ENCODE data around the gene PLEKHM3. TPM values are rescaled to one million over a fixed set of nuclear protein-coding genes. Genes with fewer than 3 reads are reported as not detected.

The PLEKHM3 gene
- total and polyA plus RNA-seq, 2 experiments from 2014 or later = 3.9 to 8.8 TPM

DNA sequence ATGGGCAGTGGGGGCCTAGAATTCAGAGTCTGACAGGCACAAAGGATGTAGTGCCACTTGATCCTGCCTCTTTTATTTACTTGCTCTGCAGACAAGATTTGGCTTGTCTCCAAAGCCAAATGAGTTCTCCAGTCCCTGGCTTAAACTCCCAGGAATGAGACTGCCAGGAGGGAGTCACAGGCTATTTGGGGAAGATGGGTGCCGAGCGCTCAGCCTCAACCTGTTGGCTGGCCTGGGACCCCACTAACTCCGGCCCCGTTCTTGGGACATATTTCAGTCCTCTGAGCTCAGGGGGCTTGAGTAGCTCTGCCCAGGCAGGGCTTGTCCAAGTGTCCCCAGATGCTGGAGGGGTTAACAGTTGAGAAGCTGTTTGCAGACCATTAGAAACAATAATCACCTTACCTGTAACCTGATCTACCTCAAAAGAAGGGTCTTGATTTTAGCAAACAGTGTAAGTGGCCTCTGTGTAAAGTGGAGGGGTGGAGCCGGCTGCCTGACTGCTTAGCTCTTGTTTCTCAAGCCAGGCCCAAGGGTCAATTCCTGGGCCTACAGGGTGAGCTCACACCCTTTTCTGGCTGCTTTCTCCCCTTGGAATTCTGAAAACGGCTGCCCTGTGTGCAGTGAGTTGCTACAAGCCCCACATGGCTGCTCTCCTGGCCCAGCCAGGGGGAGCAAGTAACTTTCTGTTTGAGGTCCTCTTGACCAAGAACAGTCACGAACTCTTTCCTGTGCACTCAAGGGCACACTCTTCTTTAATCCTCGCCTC, 228.6 kb downstream of the PLEKHM3 start:
- H3K4me3 ChIP-seq = no peak overlapping the region
- H2AFZ ChIP-seq = peak overlapping the region; percentile 24; the same call in 1 of the 2 replicates
- H3K4me1 ChIP-seq (ENCODE audit: insufficient read depth) = peaks cover 31% of the 10 kb centered on the region
- TF ChIP-seq CTCF (conservative IDR thresholded peaks at IDR 0.05; ENCODE audit: low read depth in 2 of 2) = no peak
- TF ChIP-seq, protein P1, sequence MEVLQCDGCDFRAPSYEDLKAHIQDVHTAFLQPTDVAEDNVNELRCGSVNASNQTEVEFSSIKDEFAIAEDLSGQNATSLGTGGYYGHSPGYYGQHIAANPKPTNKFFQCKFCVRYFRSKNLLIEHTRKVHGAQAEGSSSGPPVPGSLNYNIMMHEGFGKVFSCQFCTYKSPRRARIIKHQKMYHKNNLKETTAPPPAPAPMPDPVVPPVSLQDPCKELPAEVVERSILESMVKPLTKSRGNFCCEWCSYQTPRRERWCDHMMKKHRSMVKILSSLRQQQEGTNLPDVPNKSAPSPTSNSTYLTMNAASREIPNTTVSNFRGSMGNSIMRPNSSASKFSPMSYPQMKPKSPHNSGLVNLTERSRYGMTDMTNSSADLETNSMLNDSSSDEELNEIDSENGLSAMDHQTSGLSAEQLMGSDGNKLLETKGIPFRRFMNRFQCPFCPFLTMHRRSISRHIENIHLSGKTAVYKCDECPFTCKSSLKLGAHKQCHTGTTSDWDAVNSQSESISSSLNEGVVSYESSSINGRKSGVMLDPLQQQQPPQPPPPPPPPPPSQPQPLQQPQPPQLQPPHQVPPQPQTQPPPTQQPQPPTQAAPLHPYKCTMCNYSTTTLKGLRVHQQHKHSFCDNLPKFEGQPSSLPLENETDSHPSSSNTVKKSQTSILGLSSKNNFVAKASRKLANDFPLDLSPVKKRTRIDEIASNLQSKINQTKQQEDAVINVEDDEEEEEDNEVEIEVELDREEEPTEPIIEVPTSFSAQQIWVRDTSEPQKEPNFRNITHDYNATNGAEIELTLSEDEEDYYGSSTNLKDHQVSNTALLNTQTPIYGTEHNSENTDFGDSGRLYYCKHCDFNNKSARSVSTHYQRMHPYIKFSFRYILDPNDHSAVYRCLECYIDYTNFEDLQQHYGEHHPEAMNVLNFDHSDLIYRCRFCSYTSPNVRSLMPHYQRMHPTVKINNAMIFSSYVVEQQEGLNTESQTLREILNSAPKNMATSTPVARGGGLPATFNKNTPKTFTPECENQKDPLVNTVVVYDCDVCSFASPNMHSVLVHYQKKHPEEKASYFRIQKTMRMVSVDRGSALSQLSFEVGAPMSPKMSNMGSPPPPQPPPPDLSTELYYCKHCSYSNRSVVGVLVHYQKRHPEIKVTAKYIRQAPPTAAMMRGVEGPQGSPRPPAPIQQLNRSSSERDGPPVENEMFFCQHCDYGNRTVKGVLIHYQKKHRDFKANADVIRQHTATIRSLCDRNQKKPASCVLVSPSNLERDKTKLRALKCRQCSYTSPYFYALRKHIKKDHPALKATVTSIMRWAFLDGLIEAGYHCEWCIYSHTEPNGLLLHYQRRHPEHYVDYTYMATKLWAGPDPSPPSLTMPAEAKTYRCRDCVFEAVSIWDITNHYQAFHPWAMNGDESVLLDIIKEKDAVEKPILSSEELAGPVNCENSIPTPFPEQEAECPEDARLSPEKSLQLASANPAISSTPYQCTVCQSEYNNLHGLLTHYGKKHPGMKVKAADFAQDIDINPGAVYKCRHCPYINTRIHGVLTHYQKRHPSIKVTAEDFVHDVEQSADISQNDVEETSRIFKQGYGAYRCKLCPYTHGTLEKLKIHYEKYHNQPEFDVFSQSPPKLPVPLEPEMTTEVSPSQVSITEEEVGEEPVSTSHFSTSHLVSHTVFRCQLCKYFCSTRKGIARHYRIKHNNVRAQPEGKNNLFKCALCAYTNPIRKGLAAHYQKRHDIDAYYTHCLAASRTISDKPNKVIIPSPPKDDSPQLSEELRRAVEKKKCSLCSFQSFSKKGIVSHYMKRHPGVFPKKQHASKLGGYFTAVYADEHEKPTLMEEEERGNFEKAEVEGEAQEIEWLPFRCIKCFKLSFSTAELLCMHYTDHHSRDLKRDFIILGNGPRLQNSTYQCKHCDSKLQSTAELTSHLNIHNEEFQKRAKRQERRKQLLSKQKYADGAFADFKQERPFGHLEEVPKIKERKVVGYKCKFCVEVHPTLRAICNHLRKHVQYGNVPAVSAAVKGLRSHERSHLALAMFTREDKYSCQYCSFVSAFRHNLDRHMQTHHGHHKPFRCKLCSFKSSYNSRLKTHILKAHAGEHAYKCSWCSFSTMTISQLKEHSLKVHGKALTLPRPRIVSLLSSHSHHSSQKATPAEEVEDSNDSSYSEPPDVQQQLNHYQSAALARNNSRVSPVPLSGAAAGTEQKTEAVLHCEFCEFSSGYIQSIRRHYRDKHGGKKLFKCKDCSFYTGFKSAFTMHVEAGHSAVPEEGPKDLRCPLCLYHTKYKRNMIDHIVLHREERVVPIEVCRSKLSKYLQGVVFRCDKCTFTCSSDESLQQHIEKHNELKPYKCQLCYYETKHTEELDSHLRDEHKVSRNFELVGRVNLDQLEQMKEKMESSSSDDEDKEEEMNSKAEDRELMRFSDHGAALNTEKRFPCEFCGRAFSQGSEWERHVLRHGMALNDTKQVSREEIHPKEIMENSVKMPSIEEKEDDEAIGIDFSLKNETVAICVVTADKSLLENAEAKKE (CRISPR knock-in tag; IDR thresholded peaks at IDR 0.05) = no peak
- no peak for TF ChIP-seq CREB1 (CRISPR knock-in tag; IDR thresholded peaks at IDR 0.05; ENCODE audit: low read depth)
- TF ChIP-seq EZH2phosphoT487 (IDR thresholded peaks at IDR 0.05; ENCODE audit: unreplicated experiment) = no peak
- TF ChIP-seq EZH2 (IDR thresholded peaks at IDR 0.05; ENCODE audit: low read depth, unreplicated experiment) = no peak
- no peak for TF ChIP-seq STAT1 (IDR thresholded peaks at IDR 0.05; ENCODE audit: unreplicated experiment)
- no peak for TF ChIP-seq POLR2AphosphoS5 (IDR thresholded peaks at IDR 0.05; ENCODE audit: low read depth)
- TF ChIP-seq ZNF331 (CRISPR knock-in tag; IDR thresholded peaks at IDR 0.05; ENCODE audit: low read depth) = no peak
- TF ChIP-seq NANOG (IDR thresholded peaks at IDR 0.05; ENCODE audit: borderline replicate concordance) = no peak; the same call in 1 of the 2 replicates
- no peak for TF ChIP-seq REST (IDR thresholded peaks at IDR 0.05; ENCODE audit: unreplicated experiment)
- TF ChIP-seq ZNF114 (CRISPR knock-in tag; IDR thresholded peaks at IDR 0.05) = no peak
- no peak for TF ChIP-seq JUNB (IDR thresholded peaks at IDR 0.05; ENCODE audit: unreplicated experiment)
- TF ChIP-seq ETS1 (IDR thresholded peaks at IDR 0.05) = no peak
- peak overlapping the region; percentile 93 for H3K27ac ChIP-seq (ENCODE audit: low read depth)
- no peaks in the 10 kb centered on the region for H4K20me1 ChIP-seq (replicated peaks; ENCODE audit: insufficient read depth)
- Mint-ChIP-seq H3K36me3 (ENCODE audit: low read depth) (no peaks in the 10 kb centered on the region), H3K9me3 (no peaks in the 10 kb centered on the region; the same call in 2 of the 3 replicates), H3K27me3 (ENCODE audit: insufficient read depth, low read depth, poor library complexity) (peaks cover 8% of the 10 kb centered on the region), H3K4me3 (no peak overlapping the region), H3K4me1 (peaks cover 27% of the 10 kb centered on the region), H3K27ac (peak overlapping the region; percentile 94)
- H3F3A ChIP-seq (replicated peaks; ENCODE audit: low read depth) = 0 out of 2 replicates have a peak, but pooled peaks cover 6% of the 10 kb centered on the region
- H3K36me3 ChIP-seq (ENCODE audit: insufficient read depth) = no peaks in the 10 kb centered on the region
- H3K4me2 ChIP-seq = peak overlapping the region; percentile 60
- H3K79me2 ChIP-seq (replicated peaks; ENCODE audit: insufficient read depth) = no peaks in the 10 kb centered on the region
- peak; percentile 90 for ATAC-seq
- H3K9me2 ChIP-seq (ENCODE audit: insufficient read depth) = peaks cover 3% of the 10 kb centered on the region; the same call in 1 of the 2 replicates
- peak; percentile 75 for DNase-seq (ENCODE audit: low spot score)
- no peaks in the 10 kb centered on the region for H3K27me3 ChIP-seq (ENCODE audit: insufficient read depth)

Data from GM23338 (cell line).